Progenitor cell of endocrine pancreas (in vitro differentiated cells): ENCODE data around the gene KDM6A. TPM values are rescaled to one million over a fixed set of nuclear protein-coding genes. Genes with fewer than 3 reads are reported as not detected.

Source experiments
- DNase-seq: peaks from one replicate; pipeline ENCODE4 v3.0.0; 2021; ENCODE audit warnings: low spot score; ENCODE audit not compliant: unreplicated experiment
- H3K27ac Mint-ChIP-seq: 2 replicates; pipeline ENCODE4 v1.8.0; 2021; ENCODE audit warnings: mild to moderate bottlenecking, moderate library complexity, mixed read lengths
- H3K27me3 Mint-ChIP-seq: 2 replicates; pipeline ENCODE4 v1.8.0; 2021; ENCODE audit warnings: mixed read lengths
- H3K36me3 Mint-ChIP-seq: 2 replicates; pipeline ENCODE4 v1.8.0; 2022; ENCODE audit warnings: mixed read lengths; ENCODE audit not compliant: insufficient read depth
- H3K4me1 Mint-ChIP-seq: 2 replicates; pipeline ENCODE4 v1.8.0; 2021; ENCODE audit warnings: low read depth, mixed read lengths
- H3K4me3 Mint-ChIP-seq: 2 replicates; pipeline ENCODE4 v1.8.0; 2021; ENCODE audit warnings: low read depth, mild to moderate bottlenecking, moderate library complexity, mixed read lengths
- H3K9me3 Mint-ChIP-seq: 2 replicates; pipeline ENCODE4 v1.8.0; 2021; ENCODE audit warnings: low read depth, mixed read lengths
- CTCF ChIP-seq: fragments of 200-600 bp; sonication (generic); IDR thresholded peaks from one replicate; pipeline ENCODE4 v1.5.0; 2021; ENCODE audit warnings: antibody characterized with exemption, mild to moderate bottlenecking; ENCODE audit not compliant: unreplicated experiment
- total RNA-seq: library from RNA; stranded (reverse); gene quantifications from 2 replicates; pipeline ENCODE4 v1.2.1, GENCODE V29; 2021

KDM6A gene
- total RNA-seq, 1 donor from 2014 or later = 112 TPM

DNA sequence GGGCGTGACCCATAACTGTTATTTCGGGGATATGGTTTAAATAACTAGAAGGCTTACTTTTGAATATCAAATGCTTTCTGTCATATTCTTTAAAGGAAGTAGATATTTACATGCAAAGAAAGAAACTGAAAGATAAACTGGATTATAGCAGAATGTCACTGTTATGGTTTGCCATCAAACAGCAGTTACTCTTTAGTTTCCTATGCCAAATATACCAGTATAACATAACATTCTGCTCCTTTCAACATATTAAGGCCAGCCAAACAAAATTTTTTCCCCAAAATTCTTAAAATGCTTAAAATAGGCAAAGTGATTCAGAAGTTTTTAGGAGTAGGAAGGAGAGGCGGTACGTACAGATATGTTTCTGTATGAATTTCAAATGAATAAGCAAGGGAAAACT, 27.0 kb downstream of the KDM6A start:
- H3K4me3 Mint-ChIP-seq = no peak overlapping the region
- H3K27ac Mint-ChIP-seq = no peak overlapping the region
- peaks cover 11% of the 10 kb centered on the region for H3K36me3 Mint-ChIP-seq
- no peaks in the 10 kb centered on the region for H3K27me3 Mint-ChIP-seq
- peaks cover 24% of the 10 kb centered on the region for H3K9me3 Mint-ChIP-seq
- DNase-seq = no peak
- H3K4me1 Mint-ChIP-seq = peaks cover 25% of the 10 kb centered on the region
- TF ChIP-seq CTCF = no peak

DNA sequence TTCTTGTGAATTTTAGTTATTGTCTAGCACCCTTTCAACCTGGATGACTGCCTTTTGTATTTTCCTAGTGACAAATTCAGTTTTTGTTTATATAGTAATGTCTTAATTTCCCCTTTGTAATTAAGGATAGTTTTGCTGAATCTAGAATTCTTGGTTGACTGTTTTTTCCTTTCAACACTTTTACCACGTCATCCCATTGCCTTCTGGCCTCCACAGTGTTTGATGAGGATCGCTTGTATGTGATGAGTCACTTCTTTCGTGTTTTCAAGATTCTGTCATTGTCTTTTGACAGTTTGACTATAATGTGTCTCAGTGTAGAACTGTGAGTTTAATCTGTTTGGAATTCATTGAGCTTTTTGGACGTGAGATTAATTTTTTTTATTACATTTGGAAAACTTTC, 30.1 kb downstream of the KDM6A start:
- Mint-ChIP-seq H3K27me3 (no peaks in the 10 kb centered on the region), H3K4me3 (no peak overlapping the region), H3K27ac (peak overlapping the region; percentile 58), H3K36me3 (peaks cover 4% of the 10 kb centered on the region), H3K9me3 (peaks cover 22% of the 10 kb centered on the region), H3K4me1 (peaks cover 27% of the 10 kb centered on the region)
- TF ChIP-seq CTCF = no peak
- no peak for DNase-seq

DNA sequence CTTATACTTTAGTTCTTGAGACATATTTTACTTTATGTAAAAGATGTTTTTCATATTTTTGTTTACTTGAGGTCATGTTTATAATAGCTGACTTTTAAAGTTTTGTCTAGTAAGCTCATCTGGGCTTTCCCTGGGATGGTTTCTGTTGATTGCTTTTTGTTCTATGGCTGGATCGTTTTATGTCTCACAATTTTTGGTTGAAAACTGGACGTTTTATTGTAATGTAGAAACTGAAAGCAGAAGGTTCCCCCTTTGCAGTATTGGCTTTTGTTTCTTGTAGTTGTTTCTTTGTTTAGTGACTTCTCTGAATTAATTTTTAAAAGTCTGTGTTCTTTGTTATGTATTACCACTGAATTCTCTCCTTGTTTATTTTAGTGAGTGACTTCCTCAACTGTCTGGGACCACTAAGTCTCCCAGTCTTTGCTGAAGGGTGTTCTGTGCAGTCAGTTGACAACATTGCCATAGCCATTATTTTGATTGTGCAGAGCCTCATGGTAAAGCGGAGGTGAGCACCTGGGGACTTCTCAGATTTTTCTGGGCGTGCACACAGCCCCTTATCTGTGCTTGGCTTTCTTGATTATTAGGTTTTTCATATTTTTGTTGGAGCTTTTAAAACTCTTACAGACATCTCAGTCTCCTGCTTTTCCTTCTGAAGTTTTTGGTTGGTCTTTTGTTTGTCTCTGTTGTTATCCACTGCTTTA, 31.0 kb downstream of the KDM6A start:
- peaks cover 4% of the 10 kb centered on the region for H3K36me3 Mint-ChIP-seq
- no peak overlapping the region for H3K4me3 Mint-ChIP-seq
- DNase-seq = no peak
- H3K9me3 Mint-ChIP-seq = peaks cover 25% of the 10 kb centered on the region
- no peak for TF ChIP-seq CTCF
- H3K27ac Mint-ChIP-seq = peak overlapping the region; percentile 33
- H3K4me1 Mint-ChIP-seq = peaks cover 20% of the 10 kb centered on the region
- no peaks in the 10 kb centered on the region for H3K27me3 Mint-ChIP-seq

- no peak overlapping the region for H3K4me3 Mint-ChIP-seq
- H3K27ac Mint-ChIP-seq = no peak overlapping the region
- no peak for DNase-seq
- H3K9me3 Mint-ChIP-seq = peaks cover 30% of the 10 kb centered on the region
- H3K27me3 Mint-ChIP-seq = no peaks in the 10 kb centered on the region
- H3K4me1 Mint-ChIP-seq = peaks cover 13% of the 10 kb centered on the region
- no peak for TF ChIP-seq CTCF
- peaks cover 4% of the 10 kb centered on the region for H3K36me3 Mint-ChIP-seq
These were observed 31.6 kb downstream of the KDM6A start for GRCh38 chrX:44904542-44905115.

DNA sequence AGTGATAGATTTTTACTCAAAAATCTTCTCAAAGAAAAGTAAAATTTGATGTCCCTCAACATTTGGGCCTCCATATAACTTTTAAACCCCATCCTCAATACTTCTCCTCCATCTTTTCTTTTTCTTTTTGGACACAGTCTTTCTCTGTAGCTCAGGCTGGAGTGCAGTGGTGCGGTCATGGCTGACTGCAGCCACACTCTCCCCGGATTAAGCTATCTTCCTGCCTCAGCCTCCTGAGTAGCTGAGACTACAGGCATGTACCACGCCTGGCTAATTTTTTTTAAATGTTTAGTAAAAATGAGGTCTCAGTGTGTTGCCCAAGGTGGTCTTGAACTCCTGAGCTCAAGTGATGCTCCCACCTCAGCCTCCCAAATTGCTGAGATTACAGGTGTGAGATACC, 33.1 kb downstream of the KDM6A start:
- DNase-seq = no peak
- Mint-ChIP-seq H3K4me3 (no peak overlapping the region), H3K36me3 (peaks cover 4% of the 10 kb centered on the region), H3K27me3 (no peaks in the 10 kb centered on the region), H3K4me1 (peaks cover 13% of the 10 kb centered on the region), H3K9me3 (peaks cover 32% of the 10 kb centered on the region), H3K27ac (no peak overlapping the region)
- TF ChIP-seq CTCF = no peak
